Epidermal melanocyte (primary cell): ENCODE measurements around the gene TRPM7.

Experiments used
- DNase-seq: peaks from one replicate; pipeline ENCODE4 v3.0.0; 2011; ENCODE audit warnings: low spot score; ENCODE audit not compliant: insufficient read length

The TRPM7 gene

GRCh38 chr15:50563756-50564155 is 122.8 kb downstream of the TRPM7 start:
- DNase-seq = no peak

- no peak for DNase-seq
These were observed 123.6 kb downstream of the TRPM7 start for GRCh38 chr15:50562735-50563640.

DNA sequence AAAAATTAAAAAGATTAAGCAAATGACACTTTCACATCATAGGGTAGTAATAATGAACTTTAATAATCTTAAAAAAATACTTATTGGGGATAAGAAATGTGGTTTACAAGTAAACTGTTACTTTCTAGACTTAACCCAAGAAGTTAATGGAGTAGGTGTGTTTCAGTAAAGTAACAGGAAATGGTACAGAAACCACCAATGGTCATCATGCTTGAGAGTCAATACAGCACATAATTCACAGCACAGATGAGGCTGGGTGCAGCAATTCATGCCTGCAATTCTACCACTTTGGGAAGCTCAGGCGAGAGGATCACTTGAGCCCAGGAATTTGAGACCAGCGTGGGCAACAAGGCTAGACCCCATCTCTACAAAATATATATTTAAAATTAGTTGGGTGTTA is 128.6 kb downstream of the TRPM7 start:
- no peak for DNase-seq

- DNase-seq = no peak
These were observed 129.8 kb downstream of the TRPM7 start for GRCh38 chr15:50556642-50557371.

GRCh38 chr15:50552238-50552637 is 134.4 kb downstream of the TRPM7 start:
- DNase-seq = no peak

DNA sequence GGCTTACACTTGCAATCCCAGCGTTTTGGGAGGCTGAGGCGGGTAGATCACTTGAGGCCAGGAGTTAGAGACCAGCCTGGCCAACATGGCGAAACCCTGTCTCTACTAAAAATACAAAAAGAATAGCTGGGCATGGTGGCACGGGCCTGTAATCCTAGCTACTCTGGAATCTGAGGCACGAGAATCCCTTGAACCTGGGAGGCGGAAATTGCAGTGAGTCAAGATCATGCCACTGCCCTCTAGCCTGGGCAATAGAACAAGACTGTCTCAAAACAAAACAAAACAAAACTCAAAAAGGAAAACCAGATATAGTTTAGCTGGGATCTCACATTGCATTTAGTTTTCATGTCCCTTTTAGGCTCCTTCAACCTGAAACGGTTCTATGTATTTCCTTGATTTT is 137.3 kb downstream of the TRPM7 start:
- DNase-seq = no peak

DNA sequence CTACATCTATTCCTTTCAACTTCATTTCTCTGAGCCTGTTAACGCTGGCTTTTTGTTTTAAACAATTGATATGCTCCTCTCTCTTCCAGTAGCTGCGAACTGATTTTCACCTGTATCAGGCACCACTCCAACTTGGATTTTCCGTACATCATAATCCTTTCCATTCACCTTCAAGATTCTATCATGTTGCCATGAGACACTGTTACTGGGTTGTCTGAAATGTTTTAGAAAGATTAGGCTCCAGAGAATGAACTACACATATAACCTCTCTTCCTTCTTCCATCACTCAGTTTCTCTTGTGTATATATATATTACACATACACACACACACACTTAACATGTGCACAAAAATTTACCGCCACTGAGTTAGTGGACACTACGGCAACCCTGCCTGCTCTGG is 140.0 kb downstream of the TRPM7 start, which contains the start of gene USP50:
Gene USP50, minus strand, starts transcription at position 101 of the 400 bp plus-strand sequence. CDS start 141 bp downstream, outside the sequence.
- DNase-seq = no peak

DNA sequence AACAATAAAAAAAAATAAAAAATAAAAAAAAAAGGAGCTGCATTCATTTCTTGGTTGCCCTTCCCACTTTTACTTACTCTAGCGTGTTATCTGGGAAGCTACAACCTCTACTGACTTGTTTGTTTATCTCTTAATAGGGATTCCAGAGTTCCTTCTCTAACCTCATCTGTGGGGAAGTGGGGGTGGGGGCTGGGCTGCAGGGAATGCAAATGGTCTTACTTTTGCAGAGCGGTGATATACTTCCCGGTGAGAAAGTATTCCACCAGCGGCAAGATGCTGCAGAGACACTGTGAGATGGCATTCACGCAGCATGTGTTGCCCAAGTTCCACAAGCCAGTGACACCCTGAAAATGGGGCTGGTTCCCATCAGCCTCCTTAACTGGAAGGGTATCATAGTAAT is 142.2 kb downstream of the TRPM7 start:
- DNase-seq = no peak

DNA sequence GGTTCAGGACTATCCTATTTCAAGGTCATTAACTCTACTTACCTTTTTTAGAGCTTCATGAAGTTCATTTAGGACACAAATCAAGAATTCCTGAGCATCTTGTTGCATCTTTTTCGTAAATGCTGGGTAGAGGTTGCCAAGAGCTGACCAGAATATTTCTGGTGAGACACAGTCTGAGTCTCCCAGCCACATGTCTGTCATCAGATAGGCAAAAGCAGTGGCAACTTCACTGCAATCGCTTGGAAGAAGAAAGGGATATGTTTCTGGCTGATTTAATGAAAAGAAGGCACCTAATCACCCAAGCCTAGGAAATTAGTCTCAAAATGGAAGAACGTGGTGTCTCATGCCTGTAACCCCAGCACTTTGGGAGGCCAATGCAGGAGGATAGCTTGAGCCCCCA is 143.0 kb downstream of the TRPM7 start:
- no peak for DNase-seq

- DNase-seq = no peak
These were observed 143.7 kb downstream of the TRPM7 start for GRCh38 chr15:50542887-50543210.

DNA sequence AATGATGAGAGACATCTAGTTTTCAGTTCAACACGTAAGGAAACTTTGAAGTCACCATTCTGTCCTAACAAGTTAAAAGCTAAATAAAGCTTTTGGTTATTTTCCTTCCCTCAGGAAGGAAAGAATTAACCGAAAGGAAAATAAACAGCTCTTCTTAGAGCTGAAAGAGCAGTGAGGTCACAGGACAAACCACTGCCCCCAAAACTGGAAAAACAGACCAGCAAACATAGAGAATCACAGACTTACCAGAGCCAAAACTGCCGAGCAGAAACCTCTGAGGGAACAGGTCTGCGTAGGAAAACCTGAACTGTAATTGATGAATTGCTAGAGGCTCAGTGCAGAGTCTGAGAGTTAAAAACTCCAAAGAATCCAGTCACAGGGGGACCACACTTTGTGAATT is 154.8 kb downstream of the TRPM7 start:
- no peak for DNase-seq

DNA sequence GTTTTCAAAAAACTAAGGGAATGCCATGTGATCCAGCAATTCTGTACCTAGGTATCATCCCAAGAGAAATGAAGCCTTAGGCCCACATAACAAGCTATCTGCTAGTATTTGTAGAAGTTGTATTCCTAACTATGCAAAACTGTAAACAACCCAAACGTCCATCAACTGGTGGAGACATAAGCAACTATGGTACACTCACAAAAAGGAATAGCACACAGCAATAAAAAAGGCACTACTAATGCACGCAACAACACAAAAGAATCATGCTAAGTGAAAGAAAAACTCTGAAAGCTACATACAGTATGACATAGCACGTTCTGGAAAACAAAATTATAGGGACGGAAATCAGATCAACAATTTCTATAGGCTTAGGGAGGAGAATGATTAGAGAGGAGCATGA is 155.4 kb downstream of the TRPM7 start:
- DNase-seq = no peak

GRCh38 chr15:50523851-50524251 is 162.7 kb downstream of the TRPM7 start:
- DNase-seq = no peak

DNA sequence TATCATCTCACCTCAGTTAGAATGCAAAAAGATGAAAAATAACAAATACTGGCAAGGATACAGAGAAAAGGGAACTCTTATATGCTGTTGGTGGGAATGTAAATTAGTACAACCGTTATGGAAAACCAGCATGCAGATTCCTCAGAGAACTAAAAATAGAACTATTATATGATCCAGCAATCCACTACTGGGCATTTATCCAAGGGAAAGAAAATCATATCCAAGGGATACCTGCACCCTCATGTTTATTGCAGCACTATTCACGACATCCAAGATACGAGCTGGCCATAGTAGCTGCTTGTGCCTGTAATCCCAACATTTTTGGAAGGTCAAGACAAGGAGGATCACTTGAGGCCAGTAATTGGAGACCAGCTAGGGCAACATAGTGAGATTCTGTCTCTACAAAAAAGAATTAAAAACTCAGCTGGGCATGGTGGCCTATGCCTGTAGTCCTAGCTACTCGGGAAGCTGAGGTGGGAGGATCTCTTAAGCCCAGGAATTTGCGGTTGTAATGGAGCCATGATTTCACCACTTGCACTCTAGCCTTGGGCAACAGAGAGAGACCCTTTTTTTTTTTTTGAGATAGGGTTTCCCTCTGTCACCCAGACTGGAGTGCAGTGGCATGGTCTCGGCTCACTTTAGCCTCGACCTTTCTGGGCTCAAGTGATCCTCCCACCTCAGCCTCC is 166.7 kb downstream of the TRPM7 start:
- DNase-seq = no peak

DNA sequence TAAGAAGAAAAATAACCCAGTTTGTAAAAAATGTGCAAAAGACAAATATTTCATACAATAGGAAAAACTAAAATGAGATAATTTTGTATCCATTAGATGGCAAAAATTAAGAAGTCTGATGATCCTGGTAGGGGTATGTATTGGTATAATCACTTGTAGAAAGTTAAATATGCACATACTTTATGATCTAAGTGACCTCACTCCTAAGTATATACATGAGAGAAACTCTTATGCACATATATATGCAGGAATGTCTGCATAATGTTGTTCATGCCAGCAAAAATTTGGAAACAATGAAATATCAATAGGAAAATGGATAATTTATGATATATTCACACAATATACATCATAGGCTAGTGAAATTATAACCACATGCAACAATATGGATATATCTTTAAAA is 173.6 kb downstream of the TRPM7 start:
- DNase-seq = no peak
